ENCODE measurements around the gene PYM1. TPM values are rescaled to one million over a fixed set of nuclear protein-coding genes. Genes with fewer than 3 reads are reported as not detected.

PYM1 gene
- total RNA-seq, result 20.1 TPM
- 31.1 TPM for polyA plus RNA-seq

DNA sequence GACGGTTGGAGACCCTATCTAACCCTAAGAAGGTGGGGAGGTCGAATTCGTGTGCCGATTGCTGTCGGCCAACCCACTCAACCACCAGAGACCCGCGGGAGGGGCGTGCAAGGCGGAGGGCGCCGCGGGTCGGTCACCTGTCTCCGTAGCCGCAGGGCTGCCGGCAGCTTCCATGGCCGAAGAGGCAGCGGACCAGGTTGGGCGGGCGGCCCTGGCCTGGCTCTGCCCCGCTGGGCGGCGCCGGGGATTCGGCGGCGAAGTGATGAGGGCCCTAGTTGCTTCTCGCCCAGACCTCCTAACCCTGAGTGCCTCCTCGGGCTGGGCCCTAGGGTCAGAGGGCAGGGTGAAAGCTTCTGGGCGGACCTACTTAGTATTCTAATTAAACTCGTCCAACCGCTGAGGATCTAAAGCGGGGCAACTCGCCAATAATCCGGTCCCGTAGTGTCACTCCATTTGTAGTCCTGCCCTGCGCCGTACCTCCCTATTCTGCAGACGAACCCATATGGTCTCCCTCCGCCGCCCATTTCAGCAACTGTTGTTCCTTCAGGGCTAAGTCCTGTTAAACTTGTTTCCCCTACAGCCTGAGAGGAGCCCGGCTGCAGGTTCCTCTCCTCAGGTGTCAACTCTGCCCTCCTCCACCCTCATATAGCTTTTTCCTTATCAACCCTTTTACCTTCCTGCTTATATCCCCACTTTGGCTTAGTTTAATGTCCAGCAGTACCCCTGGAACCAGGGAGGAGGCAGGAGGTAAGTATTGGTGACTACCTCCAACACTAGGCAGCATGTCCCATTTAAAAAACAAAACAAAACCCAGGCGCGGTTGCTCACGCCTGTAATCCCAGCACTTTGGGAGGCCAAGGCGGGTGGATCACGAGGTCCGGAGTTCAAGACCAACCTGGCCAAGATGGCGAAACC lies at the start of gene PYM1:
Gene PYM1, minus strand, starts transcription at position 307 of the 915 bp plus-strand sequence. Its CDS starts 133 bp downstream, at position 174.
- no peak for DNase-seq (ENCODE audit: extremely low spot score)
- Histone ChIP-seq H3K4me3 (ENCODE audit: low read depth, low read length) (peak within 1 kb of the TSS; percentile 70), H3K36me3 (ENCODE audit: insufficient read depth) (no peaks in the 10 kb centered on the region), H3K27ac (ENCODE audit: low read depth) (peak within 1 kb of the TSS; percentile 96), H3K4me1 (ENCODE audit: insufficient read depth) (no peaks in the 10 kb centered on the region)
- 4% methylated on average over 49 of the region's 49 CpGs for WGBS

DNA sequence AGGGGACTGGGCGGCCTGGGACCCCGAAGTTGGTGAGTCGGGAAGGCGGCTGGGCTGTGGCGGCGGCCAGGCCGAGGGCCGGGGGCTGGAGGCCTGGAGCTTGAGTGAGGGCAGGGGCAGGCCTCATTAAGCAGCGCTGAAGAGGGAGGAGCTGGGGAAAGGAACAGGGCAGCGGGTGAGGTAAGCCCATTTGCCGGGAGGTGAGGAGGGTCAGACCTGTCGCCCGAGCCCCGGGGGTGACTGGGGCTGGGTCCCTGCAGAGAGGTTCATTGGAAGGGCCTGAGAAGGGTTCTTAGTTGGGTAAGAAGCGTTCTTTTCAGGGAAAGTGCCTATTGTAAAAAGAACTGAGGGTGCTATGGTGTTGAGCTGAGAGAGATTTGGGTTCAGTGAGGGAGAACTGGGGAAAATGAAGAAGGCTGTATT lies 46.6 kb upstream of the PYM1 start:
- peaks cover 2% of the 10 kb centered on the region for H3K4me1 ChIP-seq (ENCODE audit: insufficient read depth)
- DNase-seq (ENCODE audit: extremely low spot score), result no peak
- peak overlapping the region; percentile 89 for H3K27ac ChIP-seq (ENCODE audit: low read depth)
- H3K36me3 ChIP-seq (ENCODE audit: insufficient read depth), result no peaks in the 10 kb centered on the region
- H3K4me3 ChIP-seq (ENCODE audit: low read depth, low read length), result peak overlapping the region; percentile 73
- under 1% methylated on average over 15 of the region's 15 CpGs for WGBS

DNA sequence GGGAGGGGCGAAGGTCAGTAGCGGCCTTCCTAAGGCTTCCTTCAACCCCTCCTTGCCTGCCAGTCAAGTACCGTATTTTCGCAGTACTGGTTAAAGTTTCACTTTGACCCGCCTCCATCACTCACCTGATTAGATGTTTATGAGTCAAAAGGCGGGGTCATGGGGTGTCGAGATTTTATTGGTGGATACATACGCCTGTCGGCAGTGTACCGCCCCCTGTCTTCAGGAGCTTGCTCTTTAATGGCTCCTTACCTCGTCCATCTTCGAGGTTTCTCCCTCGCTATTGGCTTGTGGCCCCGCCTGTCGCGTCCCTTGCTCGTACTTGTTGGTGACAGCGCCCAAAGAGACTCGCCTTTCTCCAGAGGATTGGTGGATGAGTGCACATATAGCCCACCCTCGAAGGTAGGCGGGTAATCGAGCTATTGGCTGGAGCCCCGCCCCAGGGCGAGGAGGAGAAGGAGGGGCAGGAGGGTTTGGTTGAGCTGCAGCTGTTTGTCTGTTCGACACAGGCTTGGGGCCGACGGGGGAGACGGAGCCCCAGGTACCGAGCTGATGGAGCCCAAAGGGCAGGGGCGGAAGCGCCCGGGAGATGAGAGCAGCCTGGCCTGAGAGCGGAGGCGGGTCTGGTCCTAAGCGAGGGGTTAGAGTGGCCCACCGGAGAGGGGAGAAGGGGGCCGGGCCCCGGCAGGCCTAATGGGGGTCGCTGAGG lies 46.1 kb upstream of the PYM1 start, which contains the start of gene RAB5B:
Gene RAB5B, plus strand, starts transcription at position 480 of the 709 bp plus-strand sequence. CDS start 12,883 bp downstream, outside the sequence.
- H3K4me1 ChIP-seq (ENCODE audit: insufficient read depth), result peaks cover 2% of the 10 kb centered on the region
- H3K27ac ChIP-seq (ENCODE audit: low read depth), result peak within 1 kb of the TSS; percentile 97
- WGBS, result under 1% methylated on average over 39 of the region's 39 CpGs
- DNase-seq (ENCODE audit: extremely low spot score), result peak; percentile 100
- peak within 1 kb of the TSS; percentile 73 for H3K4me3 ChIP-seq (ENCODE audit: low read depth, low read length)
- no peaks in the 10 kb centered on the region for H3K36me3 ChIP-seq (ENCODE audit: insufficient read depth)

DNA sequence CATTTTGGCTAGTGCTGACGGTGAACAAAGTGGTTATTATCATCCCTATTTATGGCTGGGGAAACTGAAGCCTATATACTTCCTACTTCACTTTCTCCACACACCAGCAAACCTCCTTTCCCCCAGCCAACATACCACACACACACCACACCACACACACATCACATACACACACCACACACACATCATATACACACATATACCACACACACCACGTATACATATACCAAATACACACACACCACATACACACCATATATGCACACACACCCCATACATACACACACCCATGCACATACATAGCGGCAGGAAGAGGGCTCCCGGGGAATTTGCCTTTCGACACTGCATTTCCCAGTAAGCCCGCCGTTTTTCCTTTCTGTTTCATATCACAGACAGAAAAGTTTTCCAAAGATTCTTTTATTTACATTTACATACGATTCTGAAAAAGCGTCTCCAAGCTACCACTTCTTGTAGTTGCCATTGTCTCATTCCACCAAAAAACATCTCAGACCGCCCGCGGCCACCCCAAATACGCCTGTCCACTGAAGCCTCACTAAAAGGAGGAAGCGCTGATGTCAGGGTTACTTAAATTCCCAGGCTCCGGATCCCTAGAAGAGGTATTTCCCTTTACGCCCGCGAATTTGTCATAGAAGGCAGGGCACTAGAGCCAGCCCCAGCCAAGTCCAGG lies 45.4 kb upstream of the PYM1 start:
- DNase-seq (ENCODE audit: extremely low spot score), result no peak
- H3K4me1 ChIP-seq (ENCODE audit: insufficient read depth), result peaks cover 2% of the 10 kb centered on the region
- WGBS, result under 1% methylated on average over 18 of the region's 18 CpGs

GRCh38 chr12:55972456-55972855 lies 44.8 kb upstream of the PYM1 start:
- Histone ChIP-seq H3K4me3 (ENCODE audit: low read depth, low read length) (no peak overlapping the region), H3K27ac (ENCODE audit: low read depth) (no peak overlapping the region), H3K4me1 (ENCODE audit: insufficient read depth) (peaks cover 2% of the 10 kb centered on the region), H3K36me3 (ENCODE audit: insufficient read depth) (no peaks in the 10 kb centered on the region)
- WGBS, result 24% methylated on average over 1 of the region's 1 CpG
- DNase-seq (ENCODE audit: extremely low spot score), result no peak

More for the DNA sequence above, 45.4 kb upstream of the PYM1 start:
- H3K36me3 ChIP-seq (ENCODE audit: insufficient read depth), result no peaks in the 10 kb centered on the region
- H3K4me3 ChIP-seq (ENCODE audit: low read depth, low read length), result peak overlapping the region; percentile 33
- peak overlapping the region; percentile 97 for H3K27ac ChIP-seq (ENCODE audit: low read depth)

- H3K4me1 ChIP-seq (ENCODE audit: insufficient read depth), result peaks cover 2% of the 10 kb centered on the region
Measured at GRCh38 chr12:55972042-55972441, 44.3 kb upstream of the PYM1 start.

DNA sequence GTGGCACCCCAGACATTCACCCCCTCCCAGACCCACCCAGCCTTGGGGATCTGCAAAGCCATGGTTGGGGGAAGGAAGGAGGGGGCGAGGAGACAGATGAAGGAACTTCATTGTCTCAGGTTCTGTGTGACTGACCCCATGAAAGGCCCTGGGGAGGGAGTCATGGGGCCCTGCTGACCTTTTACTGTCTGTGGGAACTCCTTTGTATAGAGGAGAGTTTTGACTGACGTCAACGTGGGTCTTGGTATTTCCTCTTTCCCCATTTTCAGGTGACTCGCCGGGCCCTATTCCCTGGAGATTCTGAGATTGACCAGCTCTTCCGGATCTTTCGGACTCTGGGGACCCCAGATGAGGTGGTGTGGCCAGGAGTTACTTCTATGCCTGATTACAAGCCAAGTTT lies 43.1 kb upstream of the PYM1 start:
- WGBS, result 90% methylated on average over 7 of the region's 7 CpGs
- H3K4me3 ChIP-seq (ENCODE audit: low read depth, low read length), result no peak overlapping the region
- H3K4me1 ChIP-seq (ENCODE audit: insufficient read depth), result peaks cover 2% of the 10 kb centered on the region
- DNase-seq (ENCODE audit: extremely low spot score), result no peak
- H3K36me3 ChIP-seq (ENCODE audit: insufficient read depth), result no peaks in the 10 kb centered on the region
- no peak overlapping the region for H3K27ac ChIP-seq (ENCODE audit: low read depth)

More at GRCh38 chr12:55972042-55972441, 44.3 kb upstream of the PYM1 start:
- Histone ChIP-seq H3K27ac (ENCODE audit: low read depth) (no peak overlapping the region), H3K4me3 (ENCODE audit: low read depth, low read length) (no peak overlapping the region), H3K36me3 (ENCODE audit: insufficient read depth) (no peaks in the 10 kb centered on the region)
- 46% methylated on average over 3 of the region's 3 CpGs for WGBS
- no peak for DNase-seq (ENCODE audit: extremely low spot score)

- Histone ChIP-seq H3K27ac (ENCODE audit: low read depth) (no peak overlapping the region), H3K4me3 (ENCODE audit: low read depth, low read length) (no peak overlapping the region), H3K4me1 (ENCODE audit: insufficient read depth) (no peaks in the 10 kb centered on the region), H3K36me3 (ENCODE audit: insufficient read depth) (no peaks in the 10 kb centered on the region)
- 64% methylated on average over 4 of the region's 4 CpGs for WGBS
- DNase-seq (ENCODE audit: extremely low spot score), result no peak
Measured at GRCh38 chr12:55969356-55969755, 41.7 kb upstream of the PYM1 start.

- Histone ChIP-seq H3K27ac (ENCODE audit: low read depth) (peak within 1 kb of the TSS; percentile 52), H3K4me1 (ENCODE audit: insufficient read depth) (no peaks in the 10 kb centered on the region), H3K4me3 (ENCODE audit: low read depth, low read length) (peak within 1 kb of the TSS; percentile 77), H3K36me3 (ENCODE audit: insufficient read depth) (no peaks in the 10 kb centered on the region)
- under 1% methylated on average over 45 of the region's 45 CpGs for WGBS
- DNase-seq (ENCODE audit: extremely low spot score), result peak; percentile 76
Measured at GRCh38 chr12:55966408-55967281, 39.0 kb upstream of the PYM1 start, which contains the start of gene CDK2. Gene CDK2 (plus strand): TSS chr12:55966830. CDS start chr12:55967009, 179 bp downstream.

- no peaks in the 10 kb centered on the region for H3K36me3 ChIP-seq (ENCODE audit: insufficient read depth)
- DNase-seq (ENCODE audit: extremely low spot score), result peak; percentile 14
- H3K27ac ChIP-seq (ENCODE audit: low read depth), result peak within 1 kb of the TSS; percentile 52
- no peaks in the 10 kb centered on the region for H3K4me1 ChIP-seq (ENCODE audit: insufficient read depth)
- 9% methylated on average over 4 of the region's 4 CpGs for WGBS
- H3K4me3 ChIP-seq (ENCODE audit: low read depth, low read length), result peak within 1 kb of the TSS; percentile 77
Measured at GRCh38 chr12:55965941-55966407, 38.3 kb upstream of the PYM1 start, which contains the start of gene PMEL. Gene PMEL (minus strand): TSS chr12:55966042. CDS start chr12:55966011, 31 bp downstream.

DNA sequence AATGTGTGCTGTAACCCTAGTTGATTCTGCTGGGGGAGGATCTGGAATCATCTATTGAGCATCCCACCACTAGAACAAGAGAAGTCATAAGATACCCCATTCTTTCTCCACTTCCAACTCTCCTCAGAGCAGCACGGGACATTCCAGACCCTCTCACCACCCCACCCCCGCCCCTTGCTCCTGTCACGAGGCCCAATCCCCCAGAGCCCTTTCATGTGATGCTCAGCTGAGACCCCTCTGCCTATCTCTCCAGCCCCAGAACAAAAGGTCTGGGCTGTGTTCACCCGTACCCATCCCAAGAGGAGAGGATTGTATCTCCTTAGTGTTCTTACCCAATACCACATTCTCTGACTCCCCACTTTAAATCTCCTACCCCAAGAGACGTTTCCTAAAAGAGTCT lies 37.5 kb upstream of the PYM1 start:
- Histone ChIP-seq H3K36me3 (ENCODE audit: insufficient read depth) (no peaks in the 10 kb centered on the region), H3K4me3 (ENCODE audit: low read depth, low read length) (no peak overlapping the region), H3K4me1 (ENCODE audit: insufficient read depth) (no peaks in the 10 kb centered on the region), H3K27ac (ENCODE audit: low read depth) (no peak overlapping the region)
- DNase-seq (ENCODE audit: extremely low spot score), result no peak
- 60% methylated on average over 5 of the region's 5 CpGs for WGBS

GRCh38 chr12:55963760-55964159 lies 36.1 kb upstream of the PYM1 start:
- 84% methylated on average over 2 of the region's 2 CpGs for WGBS
- DNase-seq (ENCODE audit: extremely low spot score), result no peak
- no peak overlapping the region for H3K4me3 ChIP-seq (ENCODE audit: low read depth, low read length)
- no peaks in the 10 kb centered on the region for H3K36me3 ChIP-seq (ENCODE audit: insufficient read depth)
- H3K27ac ChIP-seq (ENCODE audit: low read depth), result no peak overlapping the region
- H3K4me1 ChIP-seq (ENCODE audit: insufficient read depth), result no peaks in the 10 kb centered on the region

Measured in urinary bladder (tissue), 4 donors.